Activated CD8-positive, alpha-beta memory T cell treated with anti-CD3 and anti-CD28 coated beads, Interleukin-2, amount 50 U/mL, for 1 hour (primary cell): ENCODE data around the gene MRPL53.
A peak's percentile ranks its signal among the peaks of the same experiment; 100 is the strongest.
"Not testable (repeated sequence)": the region's sequence is repeated elsewhere in the genome, so short reads cannot be mapped to it uniquely, and the experiment has no call there.

Source experiments
- DNase-seq: peaks from one replicate; pipeline ENCODE4 v3.0.0-alpha.2; 2020; ENCODE audit errors: extremely low read depth

MRPL53 gene

GRCh38 chr2:74454654-74455511, 17.6 kb downstream of the MRPL53 start, which contains the start of gene INO80B:
Gene INO80B (plus strand): TSS chr2:74455087. CDS start chr2:74455117, 30 bp downstream.
- DNase-seq = peak; percentile 92

GRCh38 chr2:74450570-74451190, 21.8 kb downstream of the MRPL53 start:
- DNase-seq = no peak

DNA sequence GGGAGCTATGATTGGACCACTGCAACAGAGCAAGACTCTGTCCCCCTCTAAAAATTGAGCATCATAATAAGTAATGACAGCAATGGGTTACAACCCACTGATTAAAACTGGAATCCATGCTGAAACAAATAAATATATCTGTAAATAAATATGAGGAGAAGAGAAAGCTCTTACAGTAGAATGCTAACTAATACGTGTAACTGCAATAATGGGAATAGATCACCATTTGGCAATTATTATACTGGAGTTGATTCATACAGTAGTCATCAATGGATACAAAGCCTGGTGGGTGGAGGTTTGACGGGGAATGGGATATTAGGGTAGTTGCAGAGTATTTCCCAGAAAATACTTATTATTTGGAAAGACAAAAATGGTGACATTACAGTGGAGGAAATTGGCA, 23.7 kb downstream of the MRPL53 start:
- DNase-seq = no peak

DNA sequence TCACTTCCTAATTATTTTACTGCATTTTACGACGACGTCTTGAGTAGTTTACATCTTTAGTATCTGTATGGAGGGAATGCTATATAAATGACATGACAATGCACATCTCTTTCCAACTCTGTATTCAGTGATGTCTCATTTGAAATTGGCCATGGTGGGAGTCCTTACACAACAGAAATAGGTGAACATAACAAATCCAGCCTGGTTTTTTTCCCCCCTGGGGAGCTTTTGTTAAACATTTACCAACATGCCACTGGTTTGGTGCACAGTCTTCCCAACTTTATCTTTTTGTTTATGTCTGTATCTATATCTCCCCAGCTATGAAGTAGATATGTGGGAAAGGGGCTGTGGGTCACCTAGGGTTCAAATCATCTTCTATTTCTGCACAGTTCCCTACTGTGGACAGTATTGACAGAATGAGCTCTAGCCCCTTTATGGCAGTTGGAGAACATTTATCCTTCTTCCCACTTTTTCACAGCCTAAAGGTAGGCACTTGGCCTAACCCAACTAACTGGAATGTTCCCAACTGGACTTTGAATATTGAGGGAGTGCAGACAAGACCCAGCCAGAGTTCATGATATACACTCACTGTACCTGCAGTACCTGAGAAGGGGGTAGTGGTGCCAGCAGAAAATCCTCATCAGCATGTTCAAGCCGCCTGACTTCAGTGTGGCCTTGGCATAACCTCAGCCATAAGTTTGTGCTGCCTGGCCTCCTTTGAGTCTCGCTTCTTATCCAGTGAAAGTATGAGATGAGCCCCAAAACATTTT, 25.1 kb downstream of the MRPL53 start:
- no peak for DNase-seq

- DNase-seq = no peak
Observed at GRCh38 chr2:74444498-74445318, 27.8 kb downstream of the MRPL53 start.

GRCh38 chr2:74442483-74443297, 29.8 kb downstream of the MRPL53 start:
- not testable (repeated sequence) for DNase-seq

- DNase-seq = no peak
Observed at GRCh38 chr2:74441690-74442482, 30.6 kb downstream of the MRPL53 start, which contains the start of gene RTKN. Gene RTKN (minus strand): TSS chr2:74441937. CDS start chr2:74441816, 121 bp downstream.

DNA sequence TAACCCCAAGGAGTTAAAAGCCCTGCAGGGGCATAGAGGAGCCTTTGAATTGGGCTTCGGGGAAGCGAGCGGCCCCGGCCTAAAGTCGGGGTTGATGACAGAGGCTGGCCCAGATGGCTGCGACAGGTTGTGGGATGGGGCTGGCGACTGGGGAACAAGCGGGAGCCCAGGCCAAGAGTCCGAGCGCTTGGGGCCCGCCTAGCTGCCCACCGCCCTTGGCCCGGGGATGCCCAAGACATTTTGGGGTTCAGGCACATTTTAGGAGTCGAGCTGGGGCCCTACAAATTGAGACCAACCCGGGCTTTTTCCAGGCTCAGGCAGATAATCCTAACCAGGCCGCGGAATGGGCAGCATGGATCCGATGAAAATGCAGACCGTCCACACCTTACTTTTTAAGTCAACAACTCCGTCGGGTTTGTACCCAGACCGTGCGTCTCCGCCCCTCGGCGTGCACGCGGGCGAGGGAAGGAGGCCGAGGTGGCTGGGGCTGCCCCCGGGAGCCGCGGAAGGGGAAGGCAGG, 31.2 kb downstream of the MRPL53 start:
- DNase-seq = no peak

- DNase-seq = no peak
Observed at GRCh38 chr2:74440378-74441169, 31.9 kb downstream of the MRPL53 start.

DNA sequence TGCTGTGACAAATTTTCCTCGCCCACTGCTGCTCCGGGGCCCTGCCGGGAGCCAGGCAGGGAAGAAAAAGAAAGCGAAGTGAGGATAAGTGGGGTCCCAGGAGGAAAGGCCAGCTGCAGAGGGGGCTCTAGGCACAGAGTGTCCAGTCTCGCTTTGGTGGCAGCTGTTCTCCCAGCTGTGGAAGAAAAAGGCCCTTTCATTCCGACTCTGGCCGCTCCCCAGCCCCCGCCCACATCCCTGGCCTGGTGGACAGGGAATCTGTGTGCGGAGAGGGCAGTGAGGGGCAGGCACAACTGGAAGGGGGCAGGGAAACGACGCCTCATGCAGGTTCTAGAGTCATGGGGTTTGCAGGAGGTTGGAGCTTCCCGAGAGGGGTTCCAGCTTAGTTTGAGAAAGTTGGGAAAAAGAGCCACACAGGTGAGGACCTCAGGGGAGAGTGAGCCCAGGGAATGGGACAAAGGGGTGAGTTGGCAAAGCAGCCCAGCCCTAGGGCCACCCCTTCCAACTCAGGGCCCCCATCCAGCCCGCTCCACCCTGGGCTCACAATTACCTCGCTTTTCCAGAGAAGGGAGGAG, 32.6 kb downstream of the MRPL53 start:
- DNase-seq = no peak

DNA sequence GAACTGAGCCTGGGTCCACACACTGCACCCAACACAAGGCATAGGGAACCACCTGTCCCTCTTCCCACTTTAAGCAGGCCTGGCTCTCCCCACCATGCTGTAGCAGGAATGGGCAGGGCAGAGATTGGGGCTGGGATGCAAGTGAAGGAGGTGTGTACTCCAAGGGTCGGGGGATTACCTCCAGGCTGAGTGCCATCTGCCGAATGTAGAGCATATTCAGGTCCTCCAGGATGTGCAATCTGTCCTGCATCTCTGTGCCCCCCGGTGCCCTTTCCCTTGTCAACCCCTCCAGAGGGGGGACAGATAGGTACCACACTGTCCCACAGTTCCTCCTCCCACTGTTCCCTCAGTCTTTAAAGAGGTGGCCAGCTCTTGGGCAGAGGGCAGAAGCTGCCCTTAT, 33.1 kb downstream of the MRPL53 start:
- no peak for DNase-seq

- no peak for DNase-seq
Observed at GRCh38 chr2:74438248-74438647, 34.2 kb downstream of the MRPL53 start.

DNA sequence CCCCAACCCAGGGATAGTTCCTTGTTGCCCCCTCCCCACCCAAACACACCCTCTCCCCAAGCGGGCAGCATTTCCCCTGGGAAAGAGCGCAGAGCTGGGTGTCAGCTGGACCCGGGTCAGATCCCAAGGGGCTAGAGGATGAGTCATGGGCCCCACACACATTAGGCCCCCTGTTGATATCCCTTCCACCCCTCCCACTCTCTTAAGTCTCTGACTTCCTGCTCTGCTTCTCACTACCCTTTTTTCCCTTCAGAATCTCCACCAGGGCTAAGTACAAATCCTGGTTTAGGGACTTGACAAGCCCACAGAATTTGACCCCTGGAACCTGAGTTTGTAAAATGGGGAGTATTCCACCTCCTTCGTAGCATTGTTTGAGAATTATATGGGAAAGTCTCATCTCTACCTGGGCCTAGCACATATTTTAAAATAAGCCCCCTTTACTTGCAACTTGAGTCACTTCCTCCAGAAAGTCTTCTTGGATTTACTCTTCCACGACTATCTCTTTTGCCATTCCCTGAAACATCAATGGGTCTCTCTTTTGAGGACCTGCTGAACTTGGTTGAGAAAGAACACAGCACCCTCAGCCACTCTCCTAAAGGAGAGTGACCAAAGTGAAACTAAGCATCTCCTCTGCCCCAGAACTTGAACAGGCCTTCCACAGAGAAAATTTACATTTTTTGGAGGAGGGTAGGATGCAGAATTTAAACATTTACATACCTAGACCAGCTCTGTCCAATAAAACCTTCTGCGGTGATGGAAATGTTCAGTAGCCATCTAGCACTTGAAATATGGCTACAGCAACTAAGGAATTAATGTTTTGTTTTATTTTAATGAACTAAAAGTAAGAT, 35.4 kb downstream of the MRPL53 start:
- no peak for DNase-seq

- no peak for DNase-seq
Observed at GRCh38 chr2:74436111-74436805, 36.2 kb downstream of the MRPL53 start.

DNA sequence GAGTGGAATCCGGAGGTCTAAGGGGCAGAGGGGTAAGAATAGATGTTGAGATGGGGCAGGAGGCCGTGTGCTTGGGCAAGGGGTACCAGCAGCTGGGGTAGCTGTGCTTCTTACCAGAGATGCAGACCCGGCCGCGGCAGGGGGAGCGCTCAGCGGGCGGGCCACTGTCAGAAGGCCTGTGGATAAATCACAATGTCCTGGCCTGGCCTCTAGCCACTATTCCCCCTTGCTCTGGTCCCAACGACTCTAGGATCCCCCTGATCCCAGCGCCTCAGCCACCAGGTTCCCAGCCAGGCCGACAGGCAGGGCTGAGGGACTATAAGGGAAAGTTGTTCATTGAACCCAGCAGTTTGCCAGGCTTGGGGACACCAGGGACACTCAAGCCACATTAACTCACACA, 42.0 kb downstream of the MRPL53 start:
- DNase-seq = no peak
